NCI-H2171 (cell line): ENCODE results near the gene CEP44.
"Not testable (repeated sequence)": the region's sequence is repeated elsewhere in the genome, so short reads cannot be mapped to it uniquely, and the experiment has no call there.

Experiments used
- DNase-seq: peaks from one replicate; lab custom pipeline; 2025; lab: John Stamatoyannopoulos, UW

Gene CEP44

GRCh38 chr4:174324725-174325124, 41.0 kb downstream of the CEP44 start:
- DNase-seq = peak; percentile 55

GRCh38 chr4:174332741-174333493, 49.2 kb downstream of the CEP44 start:
- no peak for DNase-seq

- no peak for DNase-seq
Measured at GRCh38 chr4:174334628-174335027, 50.9 kb downstream of the CEP44 start.

GRCh38 chr4:174340714-174341113, 57.0 kb downstream of the CEP44 start:
- no peak for DNase-seq

- no peak for DNase-seq
Measured at GRCh38 chr4:174349156-174349555, 65.4 kb downstream of the CEP44 start.

- no peak for DNase-seq
Measured at GRCh38 chr4:174352061-174352819, 68.5 kb downstream of the CEP44 start.

GRCh38 chr4:174357321-174357720, 73.6 kb downstream of the CEP44 start:
- DNase-seq = no peak

- no peak for DNase-seq
Measured at GRCh38 chr4:174358410-174358809, 74.7 kb downstream of the CEP44 start.

GRCh38 chr4:174358829-174359228, 75.1 kb downstream of the CEP44 start:
- DNase-seq = no peak

- no peak for DNase-seq
Measured at GRCh38 chr4:174362340-174362739, 78.6 kb downstream of the CEP44 start.

GRCh38 chr4:174363782-174364181, 80.1 kb downstream of the CEP44 start:
- not testable (repeated sequence) for DNase-seq

- no peak for DNase-seq
Measured at GRCh38 chr4:174365018-174365587, 81.4 kb downstream of the CEP44 start.

GRCh38 chr4:174369985-174370384, 86.3 kb downstream of the CEP44 start:
- DNase-seq = no peak

- no peak for DNase-seq
Measured at GRCh38 chr4:174373821-174374220, 90.1 kb downstream of the CEP44 start.

GRCh38 chr4:174375422-174375821, 91.7 kb downstream of the CEP44 start:
- DNase-seq = no peak

- no peak for DNase-seq
Measured at GRCh38 chr4:174377613-174378012, 93.9 kb downstream of the CEP44 start.

- DNase-seq = no peak
Measured at GRCh38 chr4:174378951-174379350, 95.2 kb downstream of the CEP44 start.

GRCh38 chr4:174380206-174380605, 96.5 kb downstream of the CEP44 start:
- not testable (repeated sequence) for DNase-seq

GRCh38 chr4:174380699-174381439, 97.2 kb downstream of the CEP44 start:
- DNase-seq = no peak

- DNase-seq = no peak
Measured at GRCh38 chr4:174381440-174381800, 97.7 kb downstream of the CEP44 start.
